DMS 273 treated with DMSO at 0.1 percent for 48 hours (cell line): ENCODE measurements around the gene AK4.
"Not testable (repeated sequence)": the region's sequence is repeated elsewhere in the genome, so short reads cannot be mapped to it uniquely, and the experiment has no call there.

Experiments
- DNase-seq: peaks from one replicate; lab custom pipeline; 2025; lab: John Stamatoyannopoulos, UW

The AK4 gene

DNA sequence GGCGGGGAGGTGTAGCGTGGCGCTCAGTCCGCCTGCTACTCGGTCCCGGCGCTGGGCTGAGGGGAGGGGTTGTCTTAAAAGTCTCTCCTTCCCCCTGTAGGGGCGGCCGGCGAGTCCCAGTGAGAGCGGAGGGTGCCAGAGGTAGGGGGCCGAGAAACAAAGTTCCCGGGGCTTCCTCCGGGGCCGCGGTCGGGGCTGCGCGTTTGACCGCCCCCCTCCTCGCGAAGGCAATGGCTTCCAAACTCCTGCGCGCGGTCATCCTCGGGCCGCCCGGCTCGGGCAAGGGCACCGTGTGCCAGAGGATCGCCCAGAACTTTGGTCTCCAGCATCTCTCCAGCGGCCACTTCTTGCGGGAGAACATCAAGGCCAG, at the start of gene AK4:
Gene AK4 (plus strand): TSS at position 26 of the 370 bp plus-strand sequence. CDS start 205 bp downstream, at position 231.
- DNase-seq: not testable (repeated sequence)

DNA sequence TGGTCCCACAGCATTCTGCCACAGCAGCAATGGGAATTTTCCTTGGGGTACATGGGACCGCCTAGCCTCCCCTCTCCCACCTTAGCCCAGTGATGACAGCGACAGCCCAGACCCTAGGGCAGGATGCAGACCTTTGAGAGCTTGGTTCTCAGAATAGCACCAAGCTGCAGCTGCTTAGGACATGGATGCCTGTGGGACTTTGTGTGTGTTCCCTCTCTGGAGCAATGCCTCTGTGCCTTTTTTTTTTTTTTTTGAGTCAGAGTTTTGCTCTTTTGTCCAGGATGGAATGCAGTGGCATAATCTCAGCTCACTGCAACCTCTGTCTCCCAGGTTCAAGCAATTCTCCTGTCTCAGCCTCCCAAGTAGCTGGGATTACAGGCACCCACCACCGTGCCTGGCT, 44.2 kb upstream of the AK4 start:
- DNase-seq: no peak

DNA sequence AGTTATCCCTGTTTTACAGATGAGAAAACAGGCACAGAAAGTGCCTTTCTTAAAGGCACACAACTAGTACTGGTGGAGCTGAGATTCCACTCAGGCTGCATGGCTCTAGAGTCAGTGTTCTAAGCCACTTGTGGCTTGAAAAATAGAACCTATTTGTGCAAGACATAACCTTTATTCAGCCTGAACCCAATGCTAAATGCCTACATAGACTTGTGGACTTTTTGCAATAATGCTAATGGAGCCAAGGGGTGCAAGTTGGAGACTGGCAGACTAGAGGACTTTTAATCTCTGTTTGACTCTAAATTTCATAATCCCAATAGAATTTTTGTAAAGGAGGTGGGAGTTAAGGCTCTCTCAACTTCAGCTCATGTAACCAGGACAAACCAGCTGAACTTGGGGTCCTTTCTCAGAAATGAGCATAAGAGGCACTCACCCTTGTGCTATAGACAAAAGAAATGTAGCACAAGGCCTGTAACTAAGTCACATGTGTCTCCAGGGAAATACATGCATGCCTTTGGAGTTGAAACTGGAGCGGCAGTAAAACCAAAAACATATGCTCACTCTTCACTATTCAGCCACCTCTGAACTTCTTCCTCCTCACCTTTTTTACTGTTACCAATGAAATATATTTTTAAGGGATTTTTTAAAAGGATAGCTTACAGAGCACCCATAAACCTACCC, 43.0 kb upstream of the AK4 start:
- DNase-seq: peak; percentile 20

DNA sequence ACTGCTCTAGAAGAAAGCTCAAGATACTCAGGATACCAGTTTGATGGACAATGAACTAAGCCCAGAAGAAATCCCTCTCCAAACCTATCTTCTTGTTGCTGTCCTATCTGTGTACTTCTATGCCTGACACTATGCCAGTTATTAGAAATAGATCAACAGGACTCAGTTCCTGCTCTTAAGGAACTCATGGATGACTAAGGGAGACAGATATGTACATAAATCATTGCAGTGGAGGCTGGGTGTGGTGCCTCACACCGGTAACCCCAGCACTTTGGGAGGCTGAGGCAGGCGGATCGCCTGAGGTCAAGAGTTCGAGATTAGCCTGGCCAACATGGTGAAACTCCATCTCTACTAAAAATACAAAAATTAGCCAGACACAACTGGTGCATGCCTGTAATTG, 42.4 kb upstream of the AK4 start:
- DNase-seq: no peak

DNA sequence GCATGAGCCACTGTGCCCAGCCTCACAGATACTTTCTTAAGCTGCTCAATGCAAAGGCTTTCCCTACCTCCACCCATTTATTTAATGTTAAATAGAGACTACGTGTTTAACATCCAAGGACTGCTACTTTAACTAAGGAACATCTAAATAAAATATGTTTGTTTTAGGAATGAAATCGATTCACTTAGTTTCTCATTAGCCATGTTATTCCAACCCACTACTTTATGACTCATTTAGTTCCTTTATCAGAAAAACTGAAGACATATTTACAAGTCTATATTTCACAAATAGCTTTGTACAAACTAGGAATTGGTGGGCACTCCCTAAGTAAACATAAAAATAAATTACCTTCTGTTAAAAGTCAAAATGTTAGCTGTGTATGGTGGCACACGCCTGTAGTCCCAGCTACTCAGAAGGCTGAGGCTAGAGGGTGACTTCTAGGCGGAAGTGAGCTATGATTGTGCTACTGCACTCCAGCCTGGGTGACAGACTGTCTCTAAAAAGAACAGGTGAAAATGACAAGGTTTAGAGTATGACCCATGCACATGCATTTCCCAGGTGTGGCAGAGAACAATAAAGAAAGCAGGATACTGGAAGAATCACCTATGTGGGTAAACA, 39.9 kb upstream of the AK4 start:
- no peak for DNase-seq

DNA sequence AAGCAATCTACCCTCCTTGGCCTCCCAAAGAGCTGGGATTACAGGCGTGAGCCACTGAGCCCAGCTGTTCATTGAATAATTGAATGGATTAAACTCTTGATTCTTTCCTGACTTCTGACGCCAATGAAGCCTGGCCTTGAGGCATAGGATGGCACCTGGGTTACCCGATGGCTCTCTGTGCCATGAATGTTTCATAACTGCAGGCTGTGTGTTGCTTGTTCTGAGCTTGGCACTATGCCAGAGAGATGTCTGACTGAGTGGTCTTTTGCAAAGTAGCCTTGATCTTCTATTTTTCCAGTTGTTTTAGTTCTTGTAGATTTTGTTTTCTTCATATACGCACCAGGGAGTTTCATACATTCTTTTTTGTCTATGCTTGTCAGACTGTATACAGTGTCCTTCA, 38.5 kb upstream of the AK4 start:
- no peak for DNase-seq

DNA sequence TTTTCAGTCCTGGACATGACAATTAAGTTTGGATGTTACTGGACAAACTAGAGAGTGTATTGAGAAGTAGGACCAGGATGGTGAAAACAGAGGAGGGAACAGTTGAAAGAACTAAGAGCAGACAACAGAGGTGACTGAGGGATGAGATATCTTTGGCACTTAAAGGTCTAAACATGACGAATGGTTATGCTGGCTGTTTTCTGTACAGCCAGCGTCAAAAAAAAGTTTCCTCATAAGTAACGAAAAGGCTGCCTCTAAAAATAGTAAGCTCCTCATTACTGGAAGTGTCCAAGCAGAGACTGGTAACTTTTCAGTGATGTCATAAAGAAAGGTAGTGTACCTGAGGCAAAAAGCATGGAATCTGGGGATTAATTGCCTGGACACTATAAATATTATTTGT, 35.2 kb upstream of the AK4 start:
- no peak for DNase-seq

DNA sequence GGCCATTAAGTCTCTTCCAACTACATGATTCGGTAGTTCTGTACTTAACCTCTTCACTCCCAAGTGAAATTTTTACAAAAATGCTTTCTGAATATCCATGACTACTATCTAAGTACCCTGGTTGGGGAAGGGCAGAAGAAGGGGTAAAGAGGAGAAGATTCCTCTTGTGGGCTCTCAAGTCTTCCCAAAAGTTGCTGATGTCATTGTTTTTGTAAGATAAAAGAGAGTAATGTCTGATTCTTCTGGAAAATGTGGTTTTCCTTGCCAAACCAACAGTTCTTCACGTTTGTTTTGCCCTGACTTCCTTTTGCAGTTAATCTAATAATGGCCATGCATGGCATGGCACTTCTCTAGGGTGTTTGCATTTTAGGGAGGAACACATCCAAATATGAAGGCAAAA, 34.7 kb upstream of the AK4 start:
- no peak for DNase-seq

DNA sequence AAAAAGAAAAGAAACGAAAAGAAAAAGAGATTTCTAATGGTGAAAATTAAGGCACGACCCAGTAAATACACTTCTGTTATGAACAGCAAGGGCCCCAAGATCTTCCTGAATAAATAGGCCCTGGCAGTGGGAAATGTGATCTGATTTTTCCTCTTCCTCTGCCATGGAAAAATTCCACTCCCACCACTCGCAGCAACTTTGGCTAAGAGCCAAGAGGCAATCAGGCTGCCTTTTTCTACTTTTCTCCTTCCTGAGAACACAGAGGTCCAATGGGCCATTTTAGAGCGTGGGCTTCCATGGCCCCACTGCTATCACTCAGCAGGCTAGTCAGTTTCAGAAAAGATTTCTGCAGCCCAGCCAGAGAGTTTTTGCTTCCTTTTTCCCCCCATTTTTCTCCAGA, 33.7 kb upstream of the AK4 start:
- peak; percentile 23 for DNase-seq

DNA sequence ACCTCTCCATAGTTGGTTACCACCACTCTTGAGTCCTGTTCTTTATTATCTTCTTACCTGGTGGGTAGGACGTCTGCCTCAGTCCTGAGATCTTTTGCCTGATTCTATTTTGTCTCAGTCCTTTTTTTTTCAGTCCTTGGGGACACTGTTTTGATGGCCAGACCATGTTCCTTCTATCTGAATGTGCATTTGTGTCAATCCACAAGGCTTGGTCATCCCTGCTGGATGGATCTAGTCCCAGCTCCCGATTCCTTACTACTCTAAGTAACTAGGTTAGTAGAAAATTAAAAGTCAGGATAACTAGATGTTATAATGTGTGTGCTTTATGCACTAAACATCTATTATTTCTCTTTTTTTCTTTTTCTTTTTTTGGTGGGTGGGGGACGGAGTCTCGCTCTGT, 28.1 kb upstream of the AK4 start:
- no peak for DNase-seq

DNA sequence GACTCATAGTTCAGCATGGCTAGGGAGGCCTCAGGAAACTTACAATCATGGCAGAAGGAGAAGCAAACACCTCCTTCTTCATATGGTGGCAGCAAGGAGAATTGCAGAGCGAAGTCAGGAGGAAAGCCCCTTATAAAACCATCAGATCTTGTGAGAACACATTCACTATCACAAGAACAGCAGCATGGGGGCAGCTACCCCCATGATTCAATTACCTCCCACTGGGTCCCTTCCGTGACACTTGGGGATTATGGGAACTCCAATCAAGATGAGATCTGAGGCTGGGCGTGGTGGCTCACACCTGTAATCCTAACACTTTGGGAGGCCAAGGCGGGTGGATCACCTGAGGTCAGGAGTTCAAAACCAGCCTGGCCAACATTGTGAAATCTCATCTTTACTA, 18.9 kb upstream of the AK4 start:
- DNase-seq: not testable (repeated sequence)

DNA sequence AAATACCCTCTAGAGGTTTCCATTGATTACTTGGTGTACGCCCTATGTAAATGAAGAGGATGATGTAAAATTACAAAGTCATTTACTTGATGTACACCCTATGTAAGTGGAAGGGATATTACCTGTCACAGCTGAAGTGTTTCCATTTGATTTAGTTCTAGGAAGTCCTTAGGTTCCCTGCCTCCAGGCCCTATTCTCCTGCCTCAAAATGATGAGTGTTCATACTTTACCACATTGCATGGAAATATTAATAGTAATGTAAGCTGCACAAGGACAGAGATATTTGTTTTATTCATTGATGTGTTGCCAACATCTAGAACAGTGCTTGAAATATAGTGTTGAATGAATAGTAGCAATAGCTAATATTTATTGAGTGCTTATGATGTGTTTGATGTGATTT, 9.5 kb upstream of the AK4 start:
- DNase-seq: no peak

DNA sequence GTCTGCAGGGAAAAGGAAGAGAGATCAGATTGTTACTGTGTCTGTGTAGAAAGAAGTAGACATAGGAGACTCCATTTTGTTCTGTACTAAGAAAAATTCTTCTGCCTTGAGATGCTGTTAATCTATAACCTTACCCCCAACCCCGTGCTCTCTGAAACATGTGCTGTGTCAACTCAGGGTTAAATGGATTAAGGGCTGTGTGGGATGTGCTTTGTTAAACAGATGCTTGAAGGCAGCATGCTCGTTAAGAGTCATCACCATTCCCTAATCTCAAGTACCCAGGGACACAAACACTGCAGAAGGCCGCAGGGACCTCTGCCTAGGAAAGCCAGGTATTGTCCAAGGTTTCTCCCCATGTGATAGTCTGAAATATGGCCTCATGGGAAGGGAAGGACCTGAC, 8.2 kb upstream of the AK4 start:
- not testable (repeated sequence) for DNase-seq

DNA sequence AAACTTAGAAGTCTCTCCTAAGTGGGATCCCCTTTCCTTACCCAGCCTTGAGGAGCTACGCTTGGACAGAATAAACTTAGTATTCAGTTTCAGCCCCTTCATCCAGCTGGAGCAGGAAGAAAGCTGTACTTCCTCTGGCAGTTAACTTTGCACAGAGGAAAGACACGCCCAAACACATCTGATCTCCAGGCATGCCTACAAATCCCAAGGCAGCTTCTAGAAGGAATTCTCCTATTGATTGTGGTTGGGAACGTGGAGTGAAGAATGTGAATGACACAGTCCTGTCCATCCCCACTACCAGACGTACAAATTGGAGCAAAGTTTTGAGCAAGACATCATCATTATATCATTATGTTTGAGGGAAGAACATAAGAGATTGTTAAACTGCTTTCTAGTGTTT, 6.6 kb upstream of the AK4 start:
- DNase-seq: no peak

DNA sequence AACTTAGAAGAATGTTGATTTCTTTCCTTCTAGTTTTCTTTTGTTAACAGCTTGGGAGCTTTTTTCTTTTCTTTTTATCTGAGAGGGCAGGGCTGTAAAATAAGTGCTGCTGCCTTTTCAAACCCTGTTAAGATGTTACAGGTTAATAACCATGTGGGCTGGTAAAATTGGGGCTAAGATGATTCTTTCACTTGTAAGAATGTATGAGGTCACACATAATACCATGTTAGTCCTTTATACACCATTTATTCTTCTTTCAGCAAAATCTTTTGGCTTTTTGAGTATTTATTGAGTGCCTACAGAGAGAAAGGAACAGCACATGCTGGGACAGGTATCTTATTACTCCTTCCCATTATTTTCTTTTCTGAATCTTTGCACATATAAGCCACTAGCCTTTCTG, 6.1 kb upstream of the AK4 start:
- DNase-seq: no peak

DNA sequence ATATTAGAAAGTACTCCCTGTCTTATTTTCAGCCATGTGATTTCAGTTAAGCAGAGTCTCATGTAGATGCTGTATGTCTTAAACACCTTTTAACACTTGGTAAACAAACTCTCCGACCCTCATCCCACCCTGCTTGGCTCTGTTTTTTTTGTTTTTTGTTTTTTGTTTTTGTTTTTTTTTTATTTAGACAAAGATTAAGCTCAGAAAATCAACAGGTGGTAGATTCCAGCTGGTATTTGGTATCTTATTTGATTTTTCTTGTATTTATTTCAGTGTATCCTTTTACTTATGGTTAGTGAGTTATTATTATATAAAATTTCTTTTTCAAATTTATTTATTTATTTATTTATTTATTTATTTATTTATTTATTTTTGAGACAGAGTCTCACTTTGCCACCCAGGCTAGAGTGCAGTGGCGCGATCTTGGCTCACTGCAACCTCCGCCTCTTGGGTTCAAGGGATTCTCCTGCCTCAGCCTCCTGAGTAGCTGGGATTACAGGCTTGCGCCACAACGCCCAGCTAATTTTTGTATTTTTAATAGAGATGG, 4.8 kb upstream of the AK4 start:
- not testable (repeated sequence) for DNase-seq

DNA sequence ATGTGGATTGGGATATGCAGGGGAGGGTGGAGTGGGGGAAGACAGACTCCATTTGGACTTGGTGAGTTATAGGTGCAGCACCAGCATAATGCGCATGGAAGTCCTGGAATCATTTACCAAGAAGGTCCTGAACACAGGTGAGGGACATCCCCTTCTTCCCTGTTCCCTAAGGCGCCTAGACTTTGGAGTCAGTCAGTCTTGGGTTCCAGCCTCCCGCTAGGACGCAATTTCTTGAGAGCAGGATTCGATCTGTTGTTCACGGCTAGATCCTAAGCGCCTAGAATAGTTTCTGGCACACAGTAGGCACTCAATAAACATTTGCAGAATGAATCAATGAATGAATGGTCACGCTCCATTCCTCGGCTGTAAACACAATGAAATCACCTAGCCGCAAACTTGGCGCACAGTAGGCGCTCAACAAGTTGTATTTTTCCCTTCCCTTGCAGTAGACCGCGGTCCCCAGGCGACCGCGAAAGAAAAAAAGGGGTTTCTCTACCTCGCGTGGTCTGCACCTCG, 1.0 kb upstream of the AK4 start:
- no peak for DNase-seq

DNA sequence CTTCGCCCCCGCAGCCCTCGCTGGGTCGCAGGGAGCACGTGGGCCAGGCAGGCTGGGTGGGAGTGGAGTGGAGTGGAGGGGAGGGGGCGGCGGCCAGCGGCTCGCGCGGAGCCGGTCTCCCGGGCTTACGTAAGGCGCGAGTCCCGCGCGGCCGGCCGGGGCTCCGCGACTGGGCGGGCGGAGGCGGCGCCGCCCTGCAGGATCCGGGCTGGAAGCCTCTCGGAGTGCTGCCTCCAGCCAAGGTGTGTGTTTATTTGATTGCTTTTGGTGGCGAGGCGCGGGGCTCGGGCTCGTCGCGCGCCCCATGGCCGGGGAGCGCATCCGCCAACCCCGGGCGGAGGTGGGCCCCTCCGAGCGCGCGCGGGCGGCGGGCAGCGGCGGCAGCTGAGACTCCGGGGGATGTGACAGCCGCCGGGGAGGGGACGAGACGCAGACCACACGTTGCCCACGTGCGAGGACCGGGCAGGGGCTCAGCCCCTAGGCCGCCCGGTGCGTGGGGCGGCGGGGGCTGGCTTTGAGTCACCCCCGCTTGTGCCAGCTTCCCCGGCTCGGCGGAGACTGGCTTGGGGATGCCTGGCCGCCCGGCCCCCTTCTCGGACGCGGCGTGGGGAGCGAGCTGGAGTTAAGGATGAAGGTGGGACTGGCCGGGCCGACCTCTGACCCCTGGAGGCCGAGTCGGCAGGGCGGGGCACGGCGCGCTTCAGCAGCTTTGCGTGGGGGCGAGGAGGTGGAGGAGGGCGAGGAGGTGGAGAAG, 402 bp upstream of the AK4 start:
- no peak for DNase-seq

DNA sequence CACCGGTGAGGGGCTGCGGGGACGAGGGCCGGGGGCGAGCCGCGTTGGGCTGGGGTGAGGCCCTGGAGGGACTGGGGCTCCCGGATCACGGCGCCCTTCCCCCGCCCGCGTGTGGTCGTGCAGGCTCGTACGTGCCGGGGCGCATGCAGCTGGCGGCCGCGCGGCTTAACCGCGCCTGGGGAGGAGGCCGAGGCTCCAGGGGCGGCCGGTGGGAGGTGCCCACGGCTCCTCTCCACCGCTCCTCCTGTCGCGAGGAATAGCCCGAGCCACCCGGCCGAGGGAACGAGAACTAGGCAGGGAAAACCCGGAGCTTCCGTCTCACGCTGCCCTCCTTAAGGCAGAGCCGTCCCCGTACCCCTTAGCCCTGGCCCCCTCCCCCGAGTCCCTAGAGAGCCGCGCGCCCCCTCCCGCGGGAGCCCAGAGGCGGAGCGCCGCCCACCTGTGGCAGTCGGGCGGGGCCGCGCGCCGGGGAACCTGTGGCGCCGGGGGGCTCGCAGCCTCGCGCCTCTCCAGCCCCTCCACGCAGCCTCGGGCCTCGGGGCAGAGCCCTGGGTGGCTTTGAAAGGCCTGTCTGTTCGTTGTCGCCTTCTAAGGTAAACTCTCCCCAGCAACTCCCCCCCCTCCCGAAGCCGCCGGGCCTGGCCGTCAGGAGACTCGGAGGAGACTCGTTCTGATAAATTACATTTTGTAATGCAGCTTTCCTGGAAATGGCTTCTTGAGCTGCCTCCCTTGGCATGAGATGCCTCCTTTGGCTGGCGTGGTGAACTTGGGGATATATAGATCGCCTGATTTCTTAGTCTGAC, 746 bp downstream of the AK4 start:
- DNase-seq: no peak

DNA sequence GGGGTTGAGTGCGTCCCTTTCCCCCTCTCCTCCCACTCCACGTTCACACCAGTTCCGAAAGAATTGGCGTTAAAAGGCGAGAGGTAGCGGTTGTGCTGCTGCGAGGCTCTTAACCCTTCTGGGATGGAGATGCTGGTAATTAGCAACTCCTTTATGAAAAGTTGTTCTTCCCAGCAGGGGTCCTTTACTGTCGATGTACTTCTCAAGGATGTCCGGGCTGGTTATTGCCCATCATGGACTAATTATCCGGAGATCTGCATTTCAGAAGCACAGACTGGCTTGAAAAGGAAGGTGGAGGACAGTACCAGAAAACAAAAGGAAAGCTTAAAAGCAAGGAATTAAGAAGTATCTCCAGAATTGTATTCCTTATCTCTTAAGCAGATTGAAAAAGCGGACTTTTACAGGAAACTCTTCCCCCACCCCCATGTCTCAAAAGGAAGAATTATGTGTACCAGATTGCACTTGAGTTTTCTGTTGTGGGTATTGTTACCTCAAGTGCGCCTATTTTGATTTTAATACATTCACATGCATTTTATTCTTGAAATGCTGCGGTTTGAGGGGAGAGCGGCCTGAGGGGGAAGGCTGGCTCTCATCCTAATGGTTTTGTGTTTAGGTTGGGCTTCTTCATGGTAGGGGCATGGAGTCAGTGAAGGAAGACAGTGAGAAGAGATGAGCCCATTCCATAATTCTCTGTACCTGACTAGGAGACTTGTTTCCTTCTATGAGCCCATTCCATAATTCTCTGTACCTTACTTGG, 1.5 kb downstream of the AK4 start:
- DNase-seq: no peak

DNA sequence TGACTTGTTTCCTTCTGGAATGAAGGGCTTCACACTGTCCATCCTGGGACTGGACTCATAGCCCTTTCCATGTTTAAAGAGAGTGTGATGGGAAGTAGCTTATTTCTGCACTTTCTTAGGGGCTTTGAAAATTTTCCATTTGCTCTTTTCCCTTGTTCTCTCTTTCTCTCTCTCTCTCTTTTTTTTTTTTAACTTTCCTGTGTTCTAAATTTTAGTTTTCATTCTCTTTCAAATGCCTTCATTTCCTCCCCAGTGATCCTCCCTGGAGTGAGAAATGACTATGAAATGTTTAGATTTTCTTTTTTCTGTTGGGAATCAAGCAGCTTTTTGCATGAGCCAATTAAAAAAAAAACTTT, 2.1 kb downstream of the AK4 start:
- no peak for DNase-seq
